Skeletal muscle cell (primary cell): ENCODE data around the gene USHBP1.

Source experiments
- DNase-seq: peaks from one replicate; pipeline ENCODE4 v3.0.0-alpha.2; 2010; ENCODE audit warnings: low read depth
- H3K4me3 ChIP-seq: 2 replicates; pipeline ENCODE4 v1.5.1; 2011; ENCODE audit warnings: low read depth, mild to moderate bottlenecking, control low read depth, low read length, moderate library complexity

Gene USHBP1

DNA sequence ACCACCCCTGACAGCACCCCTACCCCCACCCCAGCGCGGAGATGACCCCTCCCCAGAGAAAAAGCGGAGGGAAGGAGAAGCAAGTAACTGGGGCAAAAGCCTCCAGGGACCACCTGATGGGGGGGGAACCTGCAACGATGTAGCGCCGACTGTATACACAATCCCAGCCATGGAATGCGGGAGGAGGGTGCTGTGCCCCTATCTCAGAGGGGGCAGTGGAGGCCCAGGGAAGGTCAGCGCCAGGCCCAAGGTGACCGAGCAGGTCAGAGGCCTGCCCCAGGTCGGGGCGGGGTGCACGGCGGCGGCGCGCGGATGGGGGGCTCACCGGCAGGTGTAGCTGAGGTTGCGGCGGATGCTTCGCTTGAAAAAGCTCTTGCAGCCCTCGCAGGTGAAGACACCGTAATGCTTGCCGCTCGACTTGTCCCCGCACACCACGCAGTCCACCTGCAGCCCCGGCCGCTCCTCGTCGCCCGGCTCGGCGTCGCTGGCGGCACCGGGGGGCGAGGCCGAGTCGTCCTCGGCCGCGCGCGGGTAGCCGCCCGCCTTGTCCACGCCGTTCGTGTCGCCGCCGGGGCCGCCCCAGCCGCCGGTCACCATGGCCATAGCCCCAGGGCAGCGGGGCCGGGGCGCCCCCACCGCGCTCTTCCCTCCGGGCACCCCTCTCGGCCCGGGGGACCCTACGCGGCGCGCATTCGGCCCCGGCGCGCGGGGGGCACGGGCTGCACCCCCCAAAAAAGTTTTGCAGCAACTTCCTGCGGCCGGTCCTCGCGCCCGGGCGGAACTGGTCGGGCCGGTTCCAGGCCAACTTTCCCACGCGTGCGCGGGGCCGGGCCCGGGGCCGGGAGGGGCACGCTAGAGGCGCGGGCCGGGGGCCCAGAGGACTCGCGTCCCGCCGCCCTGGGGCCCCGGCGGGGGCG is 19.7 kb downstream of the USHBP1 start:
- no peak for DNase-seq
- H3K4me3 ChIP-seq = peak overlapping the region; percentile 85

- H3K4me3 ChIP-seq = peak overlapping the region; percentile 85
- DNase-seq = no peak
Observed at GRCh38 chr19:17243830-17244617, 20.5 kb downstream of the USHBP1 start.

- peak overlapping the region; percentile 85 for H3K4me3 ChIP-seq
- DNase-seq = no peak
Observed at GRCh38 chr19:17243211-17243829, 21.2 kb downstream of the USHBP1 start.

GRCh38 chr19:17242431-17243208 is 21.9 kb downstream of the USHBP1 start:
- no peak for DNase-seq
- no peak overlapping the region for H3K4me3 ChIP-seq

GRCh38 chr19:17240826-17241399 is 23.6 kb downstream of the USHBP1 start:
- no peak overlapping the region for H3K4me3 ChIP-seq
- DNase-seq = no peak

GRCh38 chr19:17240062-17240752 is 24.3 kb downstream of the USHBP1 start:
- H3K4me3 ChIP-seq = no peak overlapping the region

DNA sequence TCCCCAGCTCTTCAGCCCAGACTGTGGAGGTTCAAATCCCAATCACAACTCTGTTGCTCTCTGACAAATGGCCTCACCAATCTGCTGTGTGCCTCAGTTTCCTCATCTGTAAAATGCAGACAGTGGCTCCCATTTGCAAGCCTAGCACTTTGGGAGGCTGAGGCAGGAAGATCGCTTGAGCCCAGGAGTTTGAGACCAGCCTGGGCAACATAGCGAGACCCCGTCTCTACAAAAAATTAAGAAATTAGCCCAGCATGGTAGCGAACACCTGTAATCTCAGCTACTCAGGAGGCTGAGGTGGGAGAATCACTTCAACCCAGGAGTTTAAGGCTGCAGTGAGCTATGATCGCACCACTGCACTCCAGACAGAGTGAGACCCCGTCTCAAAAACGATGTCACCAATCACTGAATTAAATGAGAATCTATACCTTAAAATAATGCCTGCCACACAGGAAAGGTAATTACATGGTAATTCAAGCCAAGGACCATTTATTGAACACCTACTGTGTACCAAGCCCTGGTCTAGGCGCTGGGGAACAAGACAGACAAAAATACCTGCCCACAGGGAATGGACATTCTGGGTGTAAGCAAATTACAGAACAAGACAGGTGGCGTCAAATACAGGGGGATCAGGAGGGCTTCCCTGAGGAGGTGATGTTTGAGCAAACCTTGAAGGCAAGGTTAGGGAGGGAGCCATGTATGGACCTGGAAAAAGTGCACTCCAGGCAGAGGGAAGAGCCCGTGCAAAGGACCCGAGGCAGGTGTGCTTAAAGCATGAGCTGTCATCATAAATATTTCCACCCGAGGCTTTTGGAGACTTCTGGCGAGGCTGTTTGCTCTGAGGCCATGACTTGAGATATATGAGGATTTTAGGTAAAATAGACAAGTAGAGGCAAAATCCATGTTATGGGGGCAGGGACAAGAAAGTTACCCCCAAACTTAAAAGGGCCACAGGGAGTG is 26.5 kb downstream of the USHBP1 start:
- H3K4me3 ChIP-seq = no peak overlapping the region
- DNase-seq = no peak

More at GRCh38 chr19:17240062-17240752, 24.3 kb downstream of the USHBP1 start:
- DNase-seq = no peak

- no peak overlapping the region for H3K4me3 ChIP-seq
- no peak for DNase-seq
Observed at GRCh38 chr19:17236811-17237543, 27.6 kb downstream of the USHBP1 start.

GRCh38 chr19:17235971-17236777 is 28.4 kb downstream of the USHBP1 start:
- no peak for DNase-seq
- peak overlapping the region; percentile 61 for H3K4me3 ChIP-seq

DNA sequence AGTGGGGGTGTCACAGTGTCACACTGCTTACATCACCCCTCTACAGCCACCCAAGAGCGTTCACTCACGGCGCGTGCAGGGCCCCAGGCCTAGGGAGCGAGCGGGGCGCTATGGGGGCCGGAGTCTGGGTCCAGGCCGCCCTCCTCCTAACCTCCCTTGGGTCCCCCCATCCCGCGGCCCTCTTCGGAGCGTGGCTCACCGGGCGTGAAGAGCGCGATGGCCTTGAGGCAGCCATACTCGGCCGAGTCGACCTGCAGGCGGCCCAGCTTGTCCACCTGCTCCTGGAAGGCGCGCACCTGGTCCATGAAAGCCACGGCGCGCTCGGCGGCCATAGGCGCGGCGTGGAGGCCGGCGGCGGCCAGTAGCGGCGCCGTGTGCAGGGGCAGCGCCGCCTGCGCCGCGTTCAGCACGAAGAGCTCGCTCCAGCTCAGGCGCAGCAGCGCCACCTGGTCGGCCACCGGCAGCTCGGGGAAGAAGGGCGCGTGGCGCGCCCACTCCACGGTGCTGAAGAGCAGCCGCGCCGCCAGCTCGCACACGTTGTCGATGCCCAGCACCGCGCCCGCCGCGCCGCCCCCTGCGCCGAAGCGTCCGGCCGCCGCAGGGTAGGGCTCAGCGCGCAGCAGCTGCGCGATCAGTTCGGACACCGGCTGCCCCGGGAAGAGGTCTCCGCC is 29.1 kb downstream of the USHBP1 start:
- no peak for DNase-seq
- H3K4me3 ChIP-seq = peak overlapping the region; percentile 61

GRCh38 chr19:17234911-17235299 is 29.6 kb downstream of the USHBP1 start:
- no peak for DNase-seq
- H3K4me3 ChIP-seq = peak overlapping the region; percentile 61

- no peak for DNase-seq
- no peak overlapping the region for H3K4me3 ChIP-seq
Observed at GRCh38 chr19:17232258-17232657, 32.3 kb downstream of the USHBP1 start.

- H3K4me3 ChIP-seq = no peak overlapping the region
- DNase-seq = no peak
Observed at GRCh38 chr19:17229890-17230289, 34.7 kb downstream of the USHBP1 start.

DNA sequence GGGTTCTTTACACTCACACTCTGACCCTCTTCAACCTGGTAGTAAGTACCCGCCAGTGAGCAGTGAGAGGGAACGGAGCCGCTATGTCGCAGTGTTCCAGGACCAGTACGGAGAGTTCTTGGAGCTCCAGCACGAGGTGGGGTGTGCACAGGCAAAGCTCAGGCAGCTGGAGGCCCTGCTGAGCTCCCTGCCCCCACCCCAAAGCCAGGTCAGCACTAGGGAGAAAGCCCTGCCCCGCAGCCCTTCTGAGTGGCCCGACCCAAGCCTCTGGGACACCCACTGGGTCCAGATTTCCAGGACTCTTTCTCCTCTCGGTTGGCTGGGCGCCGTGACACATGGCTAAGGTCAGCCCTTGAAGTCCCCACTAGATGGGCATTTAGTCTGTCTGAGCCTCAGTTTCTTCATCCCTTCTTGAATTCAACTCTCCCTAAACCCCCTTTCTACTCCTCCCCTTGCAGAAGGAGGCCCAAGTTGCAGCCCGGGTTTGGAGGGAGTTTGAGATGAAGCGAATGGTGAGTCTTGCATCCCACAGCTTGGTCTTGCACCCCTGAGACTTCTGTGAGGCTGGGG is 36.7 kb downstream of the USHBP1 start:
- no peak for DNase-seq
- no peak overlapping the region for H3K4me3 ChIP-seq
